ENCODE data around the gene DSTYK.
A peak's percentile ranks its signal among the peaks of the same experiment; 100 is the strongest.

Gene DSTYK

GRCh38 chr1:205191622-205192021, 19.9 kb downstream of the DSTYK start:
- H3K27me3 Mint-ChIP-seq (ENCODE audit: low read depth), result no peaks in the 10 kb centered on the region
- H3K9me3 Mint-ChIP-seq, result no peaks in the 10 kb centered on the region
- H3K27ac Mint-ChIP-seq, result peak overlapping the region; percentile 36 to 73 (median 63)
- H3K36me3 Mint-ChIP-seq (ENCODE audit: low read depth), result peaks cover 4% of the 10 kb centered on the region
- TF ChIP-seq CTCF (IDR thresholded peaks at IDR 0.05; ENCODE audit: unreplicated experiment in 3 of 3), result no peak
- no peak overlapping the region for H3K4me3 Mint-ChIP-seq
- H3K4me1 Mint-ChIP-seq, result peaks cover 38% of the 10 kb centered on the region

GRCh38 chr1:205190845-205191577, 20.5 kb downstream of the DSTYK start:
- Mint-ChIP-seq H3K36me3 (ENCODE audit: low read depth) (peaks cover 6% of the 10 kb centered on the region), H3K4me3 (no peak overlapping the region), H3K4me1 (peaks cover 38% of the 10 kb centered on the region), H3K27me3 (ENCODE audit: low read depth) (no peaks in the 10 kb centered on the region), H3K9me3 (no peaks in the 10 kb centered on the region), H3K27ac (peak overlapping the region; percentile 3 to 73 (median 36))
- TF ChIP-seq CTCF (IDR thresholded peaks at IDR 0.05; ENCODE audit: unreplicated experiment in 3 of 3), result no peak

GRCh38 chr1:205189131-205189530, 22.4 kb downstream of the DSTYK start:
- Mint-ChIP-seq H3K27ac (no peak overlapping the region), H3K27me3 (ENCODE audit: low read depth) (no peaks in the 10 kb centered on the region), H3K4me1 (peaks cover 31% of the 10 kb centered on the region), H3K9me3 (no peaks in the 10 kb centered on the region), H3K36me3 (ENCODE audit: low read depth) (peaks cover 10% of the 10 kb centered on the region), H3K4me3 (no peak overlapping the region)
- no peak for TF ChIP-seq CTCF (IDR thresholded peaks at IDR 0.05; ENCODE audit: unreplicated experiment in 3 of 3)

- Mint-ChIP-seq H3K27me3 (ENCODE audit: low read depth) (no peaks in the 10 kb centered on the region), H3K4me1 (peaks cover 35% of the 10 kb centered on the region), H3K36me3 (ENCODE audit: low read depth) (peaks cover 14% of the 10 kb centered on the region), H3K4me3 (no peak overlapping the region), H3K9me3 (no peaks in the 10 kb centered on the region), H3K27ac (no peak overlapping the region)
- no peak for TF ChIP-seq CTCF (IDR thresholded peaks at IDR 0.05; ENCODE audit: unreplicated experiment in 3 of 3)
Measured at GRCh38 chr1:205188596-205188995, 22.9 kb downstream of the DSTYK start.

- Mint-ChIP-seq H3K27me3 (ENCODE audit: low read depth) (no peaks in the 10 kb centered on the region), H3K4me1 (peaks cover 36% of the 10 kb centered on the region), H3K9me3 (no peaks in the 10 kb centered on the region), H3K36me3 (ENCODE audit: low read depth) (peaks cover 17% of the 10 kb centered on the region), H3K27ac (no peak overlapping the region), H3K4me3 (no peak overlapping the region)
- TF ChIP-seq CTCF (IDR thresholded peaks at IDR 0.05; ENCODE audit: unreplicated experiment in 3 of 3), result no peak
Measured at GRCh38 chr1:205188098-205188497, 23.4 kb downstream of the DSTYK start.

GRCh38 chr1:205187420-205187819, 24.1 kb downstream of the DSTYK start:
- Mint-ChIP-seq H3K9me3 (no peaks in the 10 kb centered on the region), H3K27me3 (ENCODE audit: low read depth) (no peaks in the 10 kb centered on the region), H3K36me3 (ENCODE audit: low read depth) (peaks cover 22% of the 10 kb centered on the region), H3K4me3 (no peak overlapping the region), H3K27ac (no peak overlapping the region), H3K4me1 (peaks cover 38% of the 10 kb centered on the region)
- TF ChIP-seq CTCF (IDR thresholded peaks at IDR 0.05; ENCODE audit: unreplicated experiment in 3 of 3), result no peak

Measured in nephron (organoid).